Fibroblast of lung (primary cell): ENCODE results near the gene ZPLD1. TPM values are rescaled to one million over a fixed set of nuclear protein-coding genes. Genes with fewer than 3 reads are reported as not detected.

Source experiments
- DNase-seq, 2 donors: peaks; one replicate each; pipeline versions ENCODE4 v3.0.0 to v3.0.0-alpha.2; 2010; ENCODE audit warnings: low read depth in 2 of 2
- H2AFZ ChIP-seq: 2 replicates; pipeline ENCODE4 v1.5.1; 2012; ENCODE audit warnings: low read length, control low read depth, inconsistent platforms
- H3K27ac ChIP-seq: 2 replicates; pipeline ENCODE4 v1.5.1; 2011; ENCODE audit warnings: low read length, control low read depth; ENCODE audit not compliant: insufficient read depth
- H3K27me3 ChIP-seq: 2 replicates; pipeline ENCODE4 v1.5.1; 2011; ENCODE audit warnings: mild to moderate bottlenecking, low read length; ENCODE audit not compliant: control insufficient read depth, insufficient read depth
- H3K36me3 ChIP-seq: 2 replicates; pipeline ENCODE4 v1.5.1; 2011; ENCODE audit warnings: low read length; ENCODE audit not compliant: control insufficient read depth, insufficient read depth
- H3K4me1 ChIP-seq: 2 replicates; pipeline ENCODE4 v1.5.1; 2011; ENCODE audit warnings: low read length; ENCODE audit not compliant: control insufficient read depth, insufficient read depth; ENCODE audit errors: extremely low read depth
- H3K4me2 ChIP-seq: 2 replicates; pipeline ENCODE4 v1.5.1; 2011; ENCODE audit warnings: low read length, control low read depth; ENCODE audit not compliant: insufficient read depth; ENCODE audit errors: extremely low read depth
- H3K4me3 ChIP-seq, 4 experiments: fragments of 200-600 bp in 1 of 4; sonication (generic) in 1 of 4; replicated peaks in 1 of 4; 2 replicates each; pipeline ENCODE4 v1.5.1; 2011 to 2016; ENCODE audit warnings: low read length in 4 of 4, low read depth in 3 of 4, mild to moderate bottlenecking in 3 of 4, control low read depth in 2 of 4, inconsistent platforms in 1 of 4, mixed read lengths in 1 of 4; ENCODE audit not compliant: insufficient read depth in 1 of 4; ENCODE audit errors: control extremely low read depth in 1 of 4
- H3K79me2 ChIP-seq: 2 replicates; pipeline ENCODE4 v1.5.1; 2012; ENCODE audit warnings: mild to moderate bottlenecking, low read length, inconsistent platforms; ENCODE audit not compliant: control insufficient read depth, insufficient read depth
- H3K9ac ChIP-seq: 2 replicates; pipeline ENCODE4 v1.5.1; 2011; ENCODE audit warnings: mild to moderate bottlenecking, low read length, control low read depth; ENCODE audit not compliant: insufficient read depth
- H3K9me3 ChIP-seq: 2 replicates; pipeline ENCODE4 v1.5.1; 2012; ENCODE audit warnings: low read depth, low read length; ENCODE audit not compliant: control insufficient read depth, insufficient read depth
- H4K20me1 ChIP-seq: 2 replicates; pipeline ENCODE4 v1.5.1; 2011; ENCODE audit warnings: low read length; ENCODE audit not compliant: control insufficient read depth, insufficient read depth; ENCODE audit errors: extremely low read depth
- CTCF ChIP-seq, 2 donors: IDR thresholded peaks in 1 of 2; conservative IDR thresholded peaks in 1 of 2; 1 replicate in 1 of 2; 2 replicates in 1 of 2; pipeline ENCODE4 v1.5.1; 2011 to 2012; ENCODE audit warnings: low read length in 2 of 2, control low read depth in 1 of 2, inconsistent platforms in 1 of 2, low read depth in 1 of 2, mild to moderate bottlenecking in 1 of 2
- EZH2 ChIP-seq: IDR thresholded peaks from 2 replicates; pipeline ENCODE4 v1.5.1; 2012; ENCODE audit warnings: low read length, control low read depth, mild to moderate bottlenecking; ENCODE audit errors: missing control alignments
- polyA plus RNA-seq, 2 donors: library from polyadenylated mRNA; depleted of rRNA in 1 of 2; stranded (reverse) in 1 of 2; unstranded in 1 of 2; fragments of >200 nt; gene quantifications; 2 replicates each; pipeline ENCODE4 v1.2.1, GENCODE V29; 2011 to 2012; ENCODE audit warnings: missing spikeins in 1 of 2
- total RNA-seq: library from RNA; depleted of rRNA; stranded (reverse); fragments of >200 nt; gene quantifications from 2 replicates; pipeline ENCODE4 v1.2.1, GENCODE V29; 2014

Gene ZPLD1
- total and polyA plus RNA-seq, 2 donors (not counting 1 experiment from before 2014, with no cell fraction given): 0.02 to 0.17 TPM

GRCh38 chr3:102466001-102466400 is 31.2 kb downstream of the ZPLD1 start:
- H3K79me2 ChIP-seq: no peaks in the 10 kb centered on the region
- H3K27ac ChIP-seq: no peak overlapping the region
- H3K9me3 ChIP-seq: no peaks in the 10 kb centered on the region
- H3K4me2 ChIP-seq: no peak overlapping the region
- no peak overlapping the region for H3K4me3 ChIP-seq
- H4K20me1 ChIP-seq: no peaks in the 10 kb centered on the region
- H3K36me3 ChIP-seq: no peaks in the 10 kb centered on the region
- peak in 1 of 2 donors; percentile 5 for TF ChIP-seq CTCF (conservative IDR thresholded peaks at IDR 0.05 in 1 of 2, IDR thresholded peaks at IDR 0.05 in 1 of 2; ENCODE audit: low read depth in 1 of 2, low read length in 2 of 2)
- TF ChIP-seq EZH2: no peak
- H3K4me1 ChIP-seq: no peaks in the 10 kb centered on the region
- H3K9ac ChIP-seq: no peak overlapping the region
- DNase-seq: no peak
- no peaks in the 10 kb centered on the region for H3K27me3 ChIP-seq
- no peak overlapping the region for H2AFZ ChIP-seq

GRCh38 chr3:102470066-102470465 is 35.3 kb downstream of the ZPLD1 start:
- Histone ChIP-seq H3K27me3 (no peaks in the 10 kb centered on the region), H3K79me2 (no peaks in the 10 kb centered on the region), H3K36me3 (no peaks in the 10 kb centered on the region), H2AFZ (no peak overlapping the region), H3K4me1 (no peaks in the 10 kb centered on the region), H3K4me3 (no peak overlapping the region), H4K20me1 (no peaks in the 10 kb centered on the region), H3K9ac (no peak overlapping the region), H3K9me3 (no peaks in the 10 kb centered on the region), H3K27ac (no peak overlapping the region), H3K4me2 (no peak overlapping the region)
- no peak for TF ChIP-seq EZH2
- no peak for TF ChIP-seq CTCF (conservative IDR thresholded peaks at IDR 0.05 in 1 of 2, IDR thresholded peaks at IDR 0.05 in 1 of 2; ENCODE audit: low read depth in 1 of 2, low read length in 2 of 2)
- DNase-seq: no peak

GRCh38 chr3:102471001-102471400 is 36.2 kb downstream of the ZPLD1 start:
- Histone ChIP-seq H3K4me3 (no peak overlapping the region), H2AFZ (no peak overlapping the region), H3K36me3 (no peaks in the 10 kb centered on the region), H3K27me3 (no peaks in the 10 kb centered on the region), H3K4me1 (no peaks in the 10 kb centered on the region), H3K9me3 (no peaks in the 10 kb centered on the region), H3K9ac (no peak overlapping the region), H3K79me2 (no peaks in the 10 kb centered on the region), H4K20me1 (no peaks in the 10 kb centered on the region), H3K27ac (no peak overlapping the region), H3K4me2 (no peak overlapping the region)
- no peak for TF ChIP-seq EZH2
- peak in 1 of 2 donors; percentile 4 for TF ChIP-seq CTCF (conservative IDR thresholded peaks at IDR 0.05 in 1 of 2, IDR thresholded peaks at IDR 0.05 in 1 of 2; ENCODE audit: low read depth in 1 of 2, low read length in 2 of 2)
- DNase-seq: no peak
